GM18526 (cell line): ENCODE data around the gene FAAP100.
A peak's percentile ranks its signal among the peaks of the same experiment; 100 is the strongest.

Source experiments
- POLR2A ChIP-seq: IDR thresholded peaks from 3 replicates; pipeline ENCODE4 v1.6.1; 2011; ENCODE audit not compliant: insufficient read length; ENCODE audit errors: extremely low read depth

The FAAP100 gene

DNA sequence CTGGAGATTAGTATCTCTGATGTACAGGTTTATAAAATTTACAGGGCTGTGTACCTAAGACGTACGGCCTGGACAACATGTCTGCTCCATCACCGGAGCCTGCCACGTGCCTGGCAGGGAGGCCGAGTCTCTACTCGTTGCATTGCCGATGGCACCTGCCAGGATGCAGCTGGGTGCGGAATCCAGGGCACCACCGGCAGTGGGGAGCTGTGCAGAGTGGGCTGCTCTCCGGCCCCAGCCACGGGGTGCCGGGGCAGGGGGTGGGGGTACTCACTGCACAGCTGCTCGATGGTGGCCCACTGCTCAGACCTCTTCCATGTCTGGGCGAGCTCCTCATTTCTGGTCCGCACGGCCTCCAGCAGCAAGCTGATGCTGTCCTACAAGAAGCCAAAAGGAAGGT is 13.1 kb upstream of the FAAP100 start:
- TF ChIP-seq POLR2A: no peak

DNA sequence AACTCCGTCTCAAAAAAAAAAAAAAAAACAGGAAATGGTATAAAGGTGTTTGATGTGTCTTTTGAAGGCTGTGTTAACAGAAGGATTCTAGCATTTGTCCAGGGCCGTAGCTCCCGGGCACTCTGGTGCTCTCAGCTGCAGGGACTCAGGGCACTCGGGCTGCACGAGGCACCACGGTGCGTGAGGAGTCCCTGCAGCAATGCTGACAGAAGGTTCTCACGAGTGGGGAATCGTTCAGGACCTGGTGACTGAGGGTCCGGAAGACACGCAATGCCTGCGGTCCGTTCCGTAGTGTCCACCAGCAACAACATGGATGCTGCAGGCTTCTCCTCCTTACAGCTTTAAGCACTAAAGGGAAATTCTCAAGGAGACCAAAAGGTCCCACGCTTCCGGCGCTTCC is 12.6 kb upstream of the FAAP100 start:
- TF ChIP-seq POLR2A: no peak

DNA sequence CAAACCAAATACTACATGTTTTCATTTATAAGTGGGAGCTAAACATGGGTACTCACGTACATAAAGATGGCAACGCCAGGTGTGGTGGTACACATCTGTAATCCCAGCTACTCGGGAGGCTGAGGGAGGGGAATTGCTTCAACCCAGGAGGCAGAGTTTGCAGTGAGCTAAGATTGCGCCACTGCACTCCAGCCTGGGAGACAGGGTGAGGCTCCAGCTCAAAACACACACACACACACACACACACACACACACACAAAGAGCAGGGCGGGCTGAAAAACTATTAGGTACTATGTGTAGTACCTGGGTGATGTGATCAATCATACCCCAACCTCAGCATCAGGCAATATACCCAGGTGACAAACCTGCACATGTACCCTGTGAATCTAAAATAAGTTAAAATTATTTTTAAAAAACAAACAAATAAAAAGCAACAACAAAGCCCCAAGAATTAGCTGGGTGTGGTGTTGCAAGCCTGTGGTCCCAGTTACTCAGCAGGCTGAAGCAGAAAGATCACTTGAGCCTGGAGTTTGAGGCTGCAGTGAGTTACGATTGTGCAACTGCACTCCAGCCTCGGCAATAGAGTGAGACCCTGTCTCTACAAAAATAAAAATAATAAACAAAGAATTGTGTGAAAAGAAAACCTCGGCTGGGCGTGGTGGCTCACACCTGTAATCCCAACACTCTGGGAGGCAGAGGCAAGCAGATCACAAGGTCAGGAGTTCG is 11.9 kb upstream of the FAAP100 start:
- TF ChIP-seq POLR2A: no peak

DNA sequence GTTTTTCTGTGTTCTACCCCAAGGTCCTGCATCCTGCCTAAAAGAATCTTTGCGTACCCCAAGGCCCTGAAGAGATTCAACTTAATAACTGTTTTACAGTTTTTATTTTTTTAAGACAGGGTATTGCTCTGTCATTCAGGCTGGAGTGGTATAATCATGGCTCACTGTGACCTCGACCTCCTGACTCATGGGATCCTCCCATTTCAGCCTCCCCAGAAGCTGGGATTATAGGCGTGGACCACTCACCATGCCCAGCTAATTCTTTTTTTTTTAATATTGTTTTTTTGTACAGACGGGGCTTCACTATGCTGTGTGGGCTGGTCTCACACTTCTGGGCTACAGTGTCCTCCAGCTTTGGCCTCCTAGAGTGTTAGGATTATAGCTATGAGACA is 9.3 kb upstream of the FAAP100 start:
- TF ChIP-seq POLR2A: no peak

DNA sequence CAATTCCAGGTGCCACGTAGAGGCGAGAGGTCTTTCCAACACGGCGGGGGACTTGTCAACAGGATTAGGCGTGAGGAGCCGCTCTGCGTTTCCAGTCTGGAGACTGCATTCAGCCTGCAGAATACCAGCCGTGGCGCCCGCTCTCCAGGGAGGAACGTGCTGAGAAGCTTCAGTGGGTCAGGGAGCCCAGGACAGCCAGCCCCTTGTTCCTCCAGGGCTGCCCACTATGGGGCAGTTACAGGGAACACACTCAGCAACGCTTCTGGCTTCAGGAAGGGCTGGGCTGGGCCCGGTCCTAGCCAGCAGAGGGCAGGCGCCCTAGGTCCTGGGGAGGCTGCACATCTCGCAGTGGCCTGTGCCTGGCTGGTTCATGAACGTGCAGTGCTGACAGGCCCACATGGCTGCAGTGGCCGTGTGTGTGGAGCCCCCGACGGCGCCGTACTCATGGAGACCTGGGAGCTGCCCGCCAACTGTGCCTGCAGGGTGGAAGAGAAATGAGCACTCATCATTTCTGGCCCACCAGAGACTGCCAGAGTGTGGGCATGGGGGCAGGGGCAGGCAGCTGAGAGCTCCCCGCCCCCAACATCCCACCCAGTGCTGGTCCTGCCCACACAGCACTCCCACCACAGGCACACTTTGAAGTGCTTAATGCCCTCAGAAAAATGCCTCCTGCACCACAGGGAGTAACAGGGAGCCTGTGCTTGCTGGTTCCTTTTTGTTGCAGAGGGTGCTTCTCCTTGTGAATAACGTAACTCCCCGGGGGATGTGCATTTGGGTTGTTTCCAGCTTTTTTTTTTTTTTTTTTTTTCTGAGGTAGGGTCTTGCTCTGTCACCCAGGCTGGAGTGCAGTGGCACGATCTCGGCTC is 7.0 kb upstream of the FAAP100 start:
- no peak for TF ChIP-seq POLR2A

DNA sequence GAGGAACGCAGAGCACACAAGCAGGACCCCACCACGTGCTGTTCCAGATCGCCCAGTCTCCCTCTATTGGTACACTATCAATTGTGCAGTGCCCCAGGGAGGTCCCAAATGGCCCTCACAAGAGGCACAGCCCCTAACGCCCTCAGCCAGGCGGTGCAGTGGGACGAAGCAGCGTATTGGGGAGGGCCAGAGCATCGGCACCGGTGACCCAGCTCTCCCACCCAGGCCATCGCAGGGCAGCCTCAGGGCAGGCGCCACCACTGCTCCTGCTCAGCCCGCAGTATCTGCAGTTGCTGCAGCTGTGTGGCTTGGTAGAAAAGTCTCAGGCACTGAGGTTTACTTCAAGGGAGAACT is 5.9 kb upstream of the FAAP100 start:
- no peak for TF ChIP-seq POLR2A

DNA sequence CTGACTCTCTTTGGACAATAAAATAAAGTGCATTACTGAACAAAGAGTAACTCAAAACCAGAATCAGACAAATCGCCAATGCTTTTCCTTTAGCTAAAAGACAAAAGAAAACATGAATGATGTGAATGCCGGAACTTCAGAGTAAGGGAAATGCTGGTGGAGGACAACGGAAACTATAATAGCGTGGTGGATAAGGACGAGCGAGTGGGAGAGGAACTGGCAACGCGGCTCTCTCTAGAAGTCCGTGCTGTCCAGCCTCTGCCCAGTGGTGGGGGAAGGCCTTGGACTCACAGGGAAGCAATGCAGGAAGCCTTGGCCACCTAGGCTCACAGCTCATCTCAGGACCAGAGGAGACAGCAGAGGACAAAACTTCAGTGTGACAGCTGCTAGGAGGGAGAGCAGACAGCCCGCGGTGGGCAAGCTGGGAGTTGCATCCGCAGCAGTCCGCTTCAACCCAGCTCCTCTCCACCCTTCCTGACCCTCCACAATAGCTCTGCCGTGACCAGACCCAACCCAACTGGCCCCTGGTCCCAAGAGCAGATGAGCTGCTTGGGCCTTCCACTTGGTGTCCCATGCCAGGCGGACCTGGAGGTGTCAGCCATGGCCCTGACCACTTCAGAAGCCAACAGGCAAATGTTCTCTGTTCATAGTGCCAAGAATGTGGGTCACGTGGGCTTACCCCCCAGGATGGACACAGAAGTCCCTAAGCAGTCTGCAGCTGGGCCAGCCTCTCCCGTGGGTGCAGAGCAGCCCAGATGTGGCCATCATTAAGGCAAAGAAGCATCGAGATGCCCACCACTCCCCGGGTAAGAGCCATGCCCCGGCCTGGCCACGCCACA is 5.3 kb upstream of the FAAP100 start:
- TF ChIP-seq POLR2A: no peak

DNA sequence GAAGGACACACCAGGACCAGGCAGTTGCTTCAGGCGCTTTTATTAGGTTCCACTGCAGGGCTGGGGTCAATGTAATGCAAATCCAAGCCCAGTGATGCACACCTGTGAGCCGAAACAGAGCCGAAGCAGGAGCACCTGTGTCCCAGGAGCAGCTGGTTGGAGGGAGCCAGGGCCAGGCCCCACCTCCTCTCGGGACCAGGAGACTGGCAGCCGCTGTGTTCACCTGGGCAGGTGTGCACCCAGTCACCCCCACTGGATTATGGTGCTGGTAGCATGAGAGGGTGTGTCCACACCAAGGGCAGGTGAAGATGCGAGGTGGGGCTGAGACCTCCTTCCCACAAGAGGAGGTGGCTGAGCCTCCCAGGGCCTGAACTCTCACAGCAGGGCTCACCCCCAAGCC is 4.7 kb upstream of the FAAP100 start:
- no peak for TF ChIP-seq POLR2A

DNA sequence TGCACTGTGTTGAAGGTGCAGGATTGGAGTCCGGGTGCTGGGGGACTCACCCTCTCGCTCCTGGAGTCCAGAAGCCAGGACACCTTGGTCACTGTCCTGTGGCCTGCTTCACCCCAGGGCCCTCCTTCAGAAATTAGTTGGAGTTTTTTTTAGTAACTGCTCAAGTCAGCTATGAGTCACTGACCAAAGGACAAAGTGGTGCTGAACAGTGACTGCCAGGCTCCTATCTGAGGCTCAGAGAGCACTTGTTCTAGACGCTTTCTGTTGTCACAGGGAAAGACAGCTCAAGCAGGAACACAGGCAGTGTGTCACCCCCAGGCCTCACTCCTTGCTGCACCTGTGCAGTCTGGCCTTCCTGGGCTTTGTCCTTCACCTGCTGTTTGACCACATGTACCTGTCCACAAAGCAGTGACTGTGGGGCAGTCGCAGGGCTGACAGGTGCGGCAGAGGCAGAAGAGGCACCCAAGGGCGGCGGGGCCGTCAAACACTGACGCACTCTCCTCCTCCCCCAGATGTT is 4.1 kb upstream of the FAAP100 start:
- TF ChIP-seq POLR2A: no peak

DNA sequence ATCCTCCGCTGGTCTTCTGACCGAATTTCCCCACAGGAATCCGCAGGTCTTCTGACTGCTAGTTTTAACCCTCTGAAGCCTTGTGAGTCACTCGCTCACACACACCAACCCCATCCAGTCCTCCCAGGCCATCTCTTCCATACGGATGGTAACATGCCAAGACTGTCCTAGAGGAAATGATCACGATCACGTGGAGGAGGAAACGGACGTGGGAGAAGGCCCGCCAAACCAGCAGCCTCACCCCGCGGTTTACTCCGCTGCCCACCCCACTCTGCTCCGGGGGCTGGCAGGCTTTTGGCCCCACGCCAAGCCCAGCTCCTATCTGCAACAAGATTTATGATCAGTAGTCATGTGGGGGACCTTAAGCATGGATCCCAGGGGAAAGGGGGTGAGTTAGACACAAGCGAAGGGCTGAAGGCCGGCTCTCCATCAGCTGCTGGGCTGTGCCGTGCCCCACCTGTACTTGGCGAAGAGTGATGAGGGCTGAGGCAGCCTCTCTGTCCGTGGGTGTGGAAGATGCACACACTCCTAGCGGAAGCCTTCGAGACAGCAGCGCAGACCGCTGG is 1.5 kb upstream of the FAAP100 start:
- TF ChIP-seq POLR2A: no peak

DNA sequence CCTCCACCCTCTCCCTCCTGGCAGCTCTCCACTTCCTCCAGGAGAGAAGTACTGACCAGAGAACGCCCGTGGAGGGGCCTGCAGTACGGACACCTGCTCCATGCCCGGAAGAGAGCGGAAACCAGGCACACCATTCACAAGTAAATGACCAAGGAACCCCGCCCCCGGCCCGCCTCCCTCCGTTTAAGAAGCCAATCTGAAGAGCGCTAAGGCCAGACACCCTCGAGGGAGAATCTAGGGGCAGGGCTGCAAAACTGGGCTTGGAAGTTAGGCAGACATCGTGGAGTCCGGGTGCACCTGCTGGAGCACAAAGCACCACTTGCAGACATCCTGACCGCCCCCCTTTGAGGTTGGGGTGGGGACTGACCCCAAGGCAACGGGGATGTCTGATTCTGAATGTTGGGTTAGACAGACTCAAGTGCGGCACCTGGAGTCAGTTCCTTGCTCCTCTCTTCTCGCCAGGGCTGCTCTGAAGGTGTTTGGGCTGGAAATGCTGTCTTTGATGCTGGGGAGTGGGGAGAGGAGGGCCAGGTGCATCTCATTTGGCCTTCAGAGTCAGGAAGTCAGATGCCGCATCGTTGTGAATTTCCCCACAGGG is 964 bp upstream of the FAAP100 start:
- peak; percentile 59 for TF ChIP-seq POLR2A

DNA sequence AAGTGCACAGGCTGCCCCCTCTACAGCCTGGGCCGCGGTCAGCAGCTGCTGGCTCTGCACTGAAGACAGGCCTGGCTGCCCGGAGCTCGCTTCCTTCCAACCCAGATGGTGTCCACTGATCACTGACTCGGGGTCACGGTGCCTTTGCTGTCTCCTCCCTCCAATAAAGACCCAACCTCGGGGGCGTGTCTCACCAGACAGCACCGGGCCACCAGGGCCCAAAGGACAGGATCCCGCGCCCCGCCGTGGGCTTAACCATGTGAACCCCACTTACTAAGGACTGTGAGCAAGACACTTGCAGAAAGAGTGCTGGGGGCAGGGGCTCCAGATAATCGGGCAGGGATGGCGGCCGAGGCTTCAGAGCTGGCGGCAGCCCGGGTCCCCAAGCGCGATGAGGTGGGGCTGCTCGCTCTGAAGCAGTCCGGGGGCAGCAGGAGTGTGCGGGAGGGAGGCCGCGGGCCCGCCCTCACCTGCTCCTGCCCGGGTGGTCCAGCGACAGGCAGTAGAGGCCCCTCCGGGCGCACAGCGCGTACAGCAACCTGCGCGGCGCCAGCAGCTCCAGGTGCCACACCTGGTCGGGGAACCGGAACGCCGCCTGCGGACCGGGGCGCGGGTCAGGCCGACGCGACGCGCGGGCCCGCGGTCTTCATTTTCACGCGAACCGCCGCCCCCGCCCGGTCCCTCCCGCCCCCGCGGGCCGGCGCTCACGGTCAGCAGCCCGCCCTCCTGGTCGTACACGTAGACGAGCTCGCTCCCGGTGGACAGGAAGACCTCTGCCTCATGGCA is 502 bp downstream of the FAAP100 start:
- TF ChIP-seq POLR2A: no peak

DNA sequence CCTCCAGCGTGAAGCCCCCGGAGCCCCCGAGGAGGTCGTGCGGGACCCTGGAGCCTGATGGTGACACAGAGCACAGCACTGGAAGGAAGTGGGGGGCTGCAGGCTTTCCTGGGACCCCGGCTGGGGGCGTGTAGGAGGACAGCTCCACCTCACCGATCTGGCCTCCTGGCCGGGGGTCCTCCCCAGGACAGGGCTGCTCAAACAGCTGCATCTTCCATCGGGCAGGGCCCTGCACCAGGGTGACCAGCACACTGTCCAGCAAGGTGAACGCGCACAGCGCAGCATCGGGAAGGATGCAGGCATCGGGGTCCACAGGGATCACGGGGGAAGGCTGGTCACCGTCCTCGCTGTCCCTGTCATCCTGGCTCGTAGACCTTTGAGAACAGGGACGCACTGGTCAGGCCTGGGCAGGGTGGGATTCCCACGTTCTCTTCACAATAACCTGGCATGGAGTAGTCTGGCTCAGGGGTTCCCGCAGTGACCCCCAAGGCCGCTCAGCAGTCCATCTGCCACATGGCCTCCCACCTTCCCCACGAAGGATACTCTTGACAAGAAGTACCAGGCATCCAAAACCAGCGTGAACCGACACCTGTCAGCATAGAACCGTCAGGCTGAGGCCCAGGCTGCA is 1.2 kb downstream of the FAAP100 start:
- no peak for TF ChIP-seq POLR2A

DNA sequence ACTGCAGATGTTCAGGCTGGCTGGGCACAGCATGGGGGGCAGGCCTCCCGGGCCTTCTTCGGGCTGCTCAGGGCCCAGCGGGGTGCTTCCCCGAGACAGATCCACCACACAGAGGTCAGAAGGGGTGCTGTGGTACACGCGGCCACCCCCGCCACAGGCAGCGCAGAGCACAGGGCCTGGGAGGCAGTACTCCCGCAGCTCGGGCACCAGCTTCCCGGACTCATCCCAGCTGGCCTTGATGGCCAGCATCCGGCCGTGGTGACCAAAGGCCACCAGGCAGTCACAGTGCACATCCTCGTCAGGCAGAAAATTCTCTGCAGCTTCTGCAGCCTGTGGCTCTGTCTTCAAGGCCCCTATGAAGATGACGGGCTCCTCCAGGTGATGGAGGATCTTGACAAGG is 1.9 kb downstream of the FAAP100 start:
- no peak for TF ChIP-seq POLR2A
